HCT116 (cell line): ENCODE results near the gene HEPACAM.

Experiments
- CEBPB ChIP-seq: IDR thresholded peaks from 2 replicates; pipeline ENCODE4 v1.6.1; 2012; ENCODE audit warnings: low read depth
- ELF1 ChIP-seq: IDR thresholded peaks from 2 replicates; pipeline ENCODE4 v1.6.1; 2012; ENCODE audit warnings: low read depth, borderline replicate concordance
- EZH2phosphoT487 ChIP-seq: fragments of 200-600 bp; IDR thresholded peaks from 2 replicates; pipeline ENCODE4 v1.6.1; 2018; ENCODE audit warnings: antibody characterized with exemption, borderline replicate concordance
- POLR2A ChIP-seq: IDR thresholded peaks from 2 replicates; pipeline ENCODE4 v1.7.0; 2011; ENCODE audit warnings: borderline replicate concordance; ENCODE audit not compliant: insufficient read depth, insufficient read length; ENCODE audit errors: extremely low read depth
- TCF7L2 ChIP-seq: IDR thresholded peaks from 2 replicates; pipeline ENCODE4 v1.7.0; 2011; ENCODE audit warnings: borderline replicate concordance, inconsistent platforms; ENCODE audit not compliant: insufficient read depth, insufficient read length; ENCODE audit errors: extremely low read depth
- TF ChIP-seq, protein P1 (sequence below), 3 experiments: fragments of 200-600 bp in 1 of 3; sonication (generic) in 1 of 3; IDR thresholded peaks in 2 of 3; conservative IDR thresholded peaks in 1 of 3; 2 replicates each; pipeline ENCODE4 v1.5.1; 2012 to 2017; ENCODE audit warnings: low read depth in 2 of 3, low read length in 2 of 3, antibody characterized with exemption in 1 of 3, borderline replicate concordance in 1 of 3, control low read depth in 1 of 3, mild to moderate bottlenecking in 1 of 3, mixed read lengths in 1 of 3, mixed run types in 1 of 3, moderate library complexity in 1 of 3; ENCODE audit not compliant: insufficient read depth in 1 of 3
- TF ChIP-seq, protein P2 (sequence below): IDR thresholded peaks from 2 replicates; pipeline ENCODE4 v1.6.1; 2012

DNA sequence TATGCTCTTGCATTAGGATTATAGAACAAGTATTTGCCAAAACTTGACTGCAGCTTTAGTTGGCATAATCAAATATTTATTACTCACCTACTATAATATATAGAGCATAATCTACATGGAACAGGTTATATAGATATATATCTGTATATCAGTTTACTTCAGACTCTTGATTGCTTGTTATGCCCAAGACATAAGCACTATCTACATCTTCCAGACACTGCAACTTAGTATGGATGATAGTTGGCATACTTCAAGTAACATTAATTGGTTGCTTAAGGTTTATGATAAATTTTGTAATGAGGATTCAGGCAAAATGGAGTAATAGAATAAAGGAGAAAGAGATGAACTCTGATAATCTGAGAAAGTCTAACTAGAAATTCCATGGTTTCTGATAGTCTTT, 19.2 kb upstream of the HEPACAM start:
- TF ChIP-seq ELF1 (no peak), TCF7L2 (no peak), EZH2phosphoT487 (no peak), CEBPB (no peak), POLR2A (no peak)
- TF ChIP-seq, protein P1, sequence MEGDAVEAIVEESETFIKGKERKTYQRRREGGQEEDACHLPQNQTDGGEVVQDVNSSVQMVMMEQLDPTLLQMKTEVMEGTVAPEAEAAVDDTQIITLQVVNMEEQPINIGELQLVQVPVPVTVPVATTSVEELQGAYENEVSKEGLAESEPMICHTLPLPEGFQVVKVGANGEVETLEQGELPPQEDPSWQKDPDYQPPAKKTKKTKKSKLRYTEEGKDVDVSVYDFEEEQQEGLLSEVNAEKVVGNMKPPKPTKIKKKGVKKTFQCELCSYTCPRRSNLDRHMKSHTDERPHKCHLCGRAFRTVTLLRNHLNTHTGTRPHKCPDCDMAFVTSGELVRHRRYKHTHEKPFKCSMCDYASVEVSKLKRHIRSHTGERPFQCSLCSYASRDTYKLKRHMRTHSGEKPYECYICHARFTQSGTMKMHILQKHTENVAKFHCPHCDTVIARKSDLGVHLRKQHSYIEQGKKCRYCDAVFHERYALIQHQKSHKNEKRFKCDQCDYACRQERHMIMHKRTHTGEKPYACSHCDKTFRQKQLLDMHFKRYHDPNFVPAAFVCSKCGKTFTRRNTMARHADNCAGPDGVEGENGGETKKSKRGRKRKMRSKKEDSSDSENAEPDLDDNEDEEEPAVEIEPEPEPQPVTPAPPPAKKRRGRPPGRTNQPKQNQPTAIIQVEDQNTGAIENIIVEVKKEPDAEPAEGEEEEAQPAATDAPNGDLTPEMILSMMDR (IDR thresholded peaks at IDR 0.05 in 2 of 3, conservative IDR thresholded peaks at IDR 0.05 in 1 of 3; ENCODE audit: borderline replicate concordance in 1 of 3, insufficient read depth in 1 of 3, low read depth in 2 of 3, low read length in 2 of 3), result no peak
- TF ChIP-seq, protein P2, sequence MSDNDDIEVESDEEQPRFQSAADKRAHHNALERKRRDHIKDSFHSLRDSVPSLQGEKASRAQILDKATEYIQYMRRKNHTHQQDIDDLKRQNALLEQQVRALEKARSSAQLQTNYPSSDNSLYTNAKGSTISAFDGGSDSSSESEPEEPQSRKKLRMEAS, result no peak
